IPS DF 4.7 (cell line): Measurements from ENCODE around the gene TTC17.
"Not testable (repeated sequence)": the region's sequence is repeated elsewhere in the genome, so short reads cannot be mapped to it uniquely, and the experiment has no call there.

Source experiments
- DNase-seq: peaks from one replicate; pipeline ENCODE4 v3.0.0-alpha.2; 2013; ENCODE audit warnings: low spot score; ENCODE audit errors: extremely low read depth

Gene TTC17

GRCh38 chr11:43447151-43447550 is 88.4 kb downstream of the TTC17 start:
- no peak for DNase-seq

GRCh38 chr11:43458486-43458885 is 99.8 kb downstream of the TTC17 start:
- no peak for DNase-seq

- no peak for DNase-seq
Observed at GRCh38 chr11:43459246-43459645, 100.5 kb downstream of the TTC17 start.

GRCh38 chr11:43462359-43462758 is 103.6 kb downstream of the TTC17 start:
- no peak for DNase-seq

- no peak for DNase-seq
Observed at GRCh38 chr11:43467958-43468357, 109.2 kb downstream of the TTC17 start.

GRCh38 chr11:43477491-43477890 is 118.8 kb downstream of the TTC17 start:
- DNase-seq = not testable (repeated sequence)

- no peak for DNase-seq
Observed at GRCh38 chr11:43486141-43486540, 127.4 kb downstream of the TTC17 start.

- DNase-seq = no peak
Observed at GRCh38 chr11:43489869-43490465, 131.2 kb downstream of the TTC17 start.

GRCh38 chr11:43492701-43493100 is 134.0 kb downstream of the TTC17 start:
- no peak for DNase-seq

- no peak for DNase-seq
Observed at GRCh38 chr11:43493431-43493830, 134.7 kb downstream of the TTC17 start.

GRCh38 chr11:43497144-43497543 is 138.4 kb downstream of the TTC17 start:
- no peak for DNase-seq

GRCh38 chr11:43498561-43498960 is 139.8 kb downstream of the TTC17 start:
- no peak for DNase-seq

GRCh38 chr11:43503417-43503816 is 144.7 kb downstream of the TTC17 start:
- no peak for DNase-seq

GRCh38 chr11:43504316-43504950 is 145.7 kb downstream of the TTC17 start:
- DNase-seq = no peak

- no peak for DNase-seq
Observed at GRCh38 chr11:43505171-43505570, 146.5 kb downstream of the TTC17 start.

GRCh38 chr11:43507171-43507570 is 148.5 kb downstream of the TTC17 start:
- DNase-seq = no peak

- no peak for DNase-seq
Observed at GRCh38 chr11:43508511-43508918, 149.8 kb downstream of the TTC17 start.

- DNase-seq = no peak
Observed at GRCh38 chr11:43511959-43512358, 153.2 kb downstream of the TTC17 start.

- peak; percentile 19 for DNase-seq
Observed at GRCh38 chr11:43515090-43515489, 156.4 kb downstream of the TTC17 start.

- no peak for DNase-seq
Observed at GRCh38 chr11:43516316-43516850, 157.7 kb downstream of the TTC17 start.

GRCh38 chr11:43517518-43517917 is 158.8 kb downstream of the TTC17 start:
- DNase-seq = no peak

GRCh38 chr11:43518408-43519160 is 159.9 kb downstream of the TTC17 start:
- DNase-seq = no peak
